Measurements from ENCODE around the gene GALNT18. TPM values are rescaled to one million over a fixed set of nuclear protein-coding genes. Genes with fewer than 3 reads are reported as not detected.
A peak's percentile ranks its signal among the peaks of the same experiment; 100 is the strongest.

The GALNT18 gene
- total RNA-seq, 1 donor from 2014 or later = 38.4 TPM

- Mint-ChIP-seq H3K9me3 (ENCODE audit: low read depth) (no peaks in the 10 kb centered on the region), H3K4me3 (ENCODE audit: unreplicated experiment) (no peak overlapping the region), H3K27me3 (ENCODE audit: low read depth) (peaks cover 2% of the 10 kb centered on the region), H3K36me3 (ENCODE audit: low read depth) (peaks cover 17% of the 10 kb centered on the region), H3K27ac (ENCODE audit: unreplicated experiment) (no peak overlapping the region), H3K4me1 (ENCODE audit: low read depth) (peaks cover 15% of the 10 kb centered on the region)
- no peak for TF ChIP-seq CTCF (IDR thresholded peaks at IDR 0.05)
- no peak for DNase-seq (ENCODE audit: low spot score)
Measured at GRCh38 chr11:11268119-11268518, 353.7 kb downstream of the GALNT18 start.

GRCh38 chr11:11267312-11267711, 354.5 kb downstream of the GALNT18 start:
- H3K9me3 Mint-ChIP-seq (ENCODE audit: low read depth) = no peaks in the 10 kb centered on the region

GRCh38 chr11:11265994-11266606, 355.7 kb downstream of the GALNT18 start:
- no peak overlapping the region for H3K27ac Mint-ChIP-seq (ENCODE audit: unreplicated experiment)
- H3K27me3 Mint-ChIP-seq (ENCODE audit: low read depth) = no peaks in the 10 kb centered on the region
- H3K4me1 Mint-ChIP-seq (ENCODE audit: low read depth) = peaks cover 15% of the 10 kb centered on the region
- H3K4me3 Mint-ChIP-seq (ENCODE audit: unreplicated experiment) = no peak overlapping the region
- DNase-seq (ENCODE audit: low spot score) = no peak
- peak; percentile 85 for TF ChIP-seq CTCF (IDR thresholded peaks at IDR 0.05)
- H3K36me3 Mint-ChIP-seq (ENCODE audit: low read depth) = peaks cover 10% of the 10 kb centered on the region
- no peaks in the 10 kb centered on the region for H3K9me3 Mint-ChIP-seq (ENCODE audit: low read depth)

More at GRCh38 chr11:11267312-11267711, 354.5 kb downstream of the GALNT18 start:
- DNase-seq (ENCODE audit: low spot score) = no peak
- Mint-ChIP-seq H3K36me3 (ENCODE audit: low read depth) (peaks cover 13% of the 10 kb centered on the region), H3K4me1 (ENCODE audit: low read depth) (peaks cover 15% of the 10 kb centered on the region), H3K4me3 (ENCODE audit: unreplicated experiment) (no peak overlapping the region), H3K27ac (ENCODE audit: unreplicated experiment) (no peak overlapping the region), H3K27me3 (ENCODE audit: low read depth) (peaks cover 2% of the 10 kb centered on the region)
- no peak for TF ChIP-seq CTCF (IDR thresholded peaks at IDR 0.05)

GRCh38 chr11:11265320-11265719, 356.5 kb downstream of the GALNT18 start:
- Mint-ChIP-seq H3K4me1 (ENCODE audit: low read depth) (peaks cover 15% of the 10 kb centered on the region), H3K9me3 (ENCODE audit: low read depth) (no peaks in the 10 kb centered on the region), H3K27me3 (ENCODE audit: low read depth) (peaks cover 3% of the 10 kb centered on the region), H3K4me3 (ENCODE audit: unreplicated experiment) (no peak overlapping the region), H3K27ac (ENCODE audit: unreplicated experiment) (no peak overlapping the region), H3K36me3 (ENCODE audit: low read depth) (peaks cover 10% of the 10 kb centered on the region)
- no peak for DNase-seq (ENCODE audit: low spot score)
- no peak for TF ChIP-seq CTCF (IDR thresholded peaks at IDR 0.05)

- H3K9me3 Mint-ChIP-seq (ENCODE audit: low read depth) = no peaks in the 10 kb centered on the region
- H3K27ac Mint-ChIP-seq (ENCODE audit: unreplicated experiment) = no peak overlapping the region
Measured at GRCh38 chr11:11263238-11264005, 358.4 kb downstream of the GALNT18 start.

More at GRCh38 chr11:11263238-11264005, 358.4 kb downstream of the GALNT18 start:
- peaks cover 15% of the 10 kb centered on the region for H3K4me1 Mint-ChIP-seq (ENCODE audit: low read depth)
- peaks cover 5% of the 10 kb centered on the region for H3K36me3 Mint-ChIP-seq (ENCODE audit: low read depth)
- TF ChIP-seq CTCF (IDR thresholded peaks at IDR 0.05) = no peak
- peaks cover 5% of the 10 kb centered on the region for H3K27me3 Mint-ChIP-seq (ENCODE audit: low read depth)
- DNase-seq (ENCODE audit: low spot score) = no peak
- no peak overlapping the region for H3K4me3 Mint-ChIP-seq (ENCODE audit: unreplicated experiment)
